Endothelial cell of hepatic sinusoid (primary cell): ENCODE data around the gene PCSK2.

Experiments
- in situ Hi-C: cut with HindIII; loops from 2 replicates; pipeline ENCODE4 v1.10.0; 2017; ENCODE audit warnings: low sequenced_read_pairs

PCSK2 gene

DNA sequence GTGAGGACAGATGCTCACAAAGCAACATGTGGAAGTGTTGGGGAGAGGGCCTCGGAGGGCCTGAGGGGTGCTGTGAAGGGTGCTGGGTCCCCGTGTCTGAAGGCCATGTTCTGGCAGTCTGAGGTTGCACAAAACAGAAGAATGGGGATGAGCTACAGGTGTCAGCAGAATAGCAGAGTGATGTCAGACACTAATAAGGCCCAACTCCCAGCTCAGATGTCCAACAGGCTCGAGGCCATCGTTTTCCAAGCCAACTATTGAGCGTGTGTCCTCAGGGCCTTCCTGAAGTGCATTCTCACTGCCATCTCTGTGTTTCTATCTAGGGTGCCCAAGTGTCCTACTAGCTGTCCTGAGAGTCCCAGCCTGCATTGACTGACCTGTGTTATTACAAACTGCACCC lies 296.5 kb downstream of the PCSK2 start:
- in situ Hi-C loops = loop anchor here (5.0 kb wide), 1 partner anchor 434 kb away; no protein-coding TSS in a partner anchor

DNA sequence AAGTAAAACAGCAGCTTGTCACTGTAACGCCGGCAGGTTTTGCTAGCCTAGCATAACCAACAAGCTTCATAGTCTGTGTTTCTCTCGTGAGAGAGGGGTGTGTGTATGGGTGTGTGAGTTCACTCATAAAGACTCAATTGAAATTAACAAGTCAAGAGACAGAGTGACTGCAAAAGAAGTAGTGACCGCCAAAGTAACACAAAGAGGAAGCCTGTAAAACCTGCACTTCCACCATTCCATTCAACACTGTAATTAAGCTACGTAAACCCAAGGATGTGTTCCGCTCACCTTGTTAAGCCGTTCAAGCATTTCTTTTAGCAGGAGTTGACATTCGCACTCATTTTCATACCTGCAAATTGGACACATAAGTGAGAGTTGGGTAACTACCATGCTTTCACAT lies 297.7 kb downstream of the PCSK2 start:
- in situ Hi-C loops = loop anchor here (5.0 kb wide), 1 partner anchor 433 kb away; no protein-coding TSS in a partner anchor

- in situ Hi-C loops = no loop called here
Measured at GRCh38 chr20:17525132-17525531, 298.3 kb downstream of the PCSK2 start.

- in situ Hi-C loops = no loop called here
Measured at GRCh38 chr20:17525650-17526049, 298.8 kb downstream of the PCSK2 start.

DNA sequence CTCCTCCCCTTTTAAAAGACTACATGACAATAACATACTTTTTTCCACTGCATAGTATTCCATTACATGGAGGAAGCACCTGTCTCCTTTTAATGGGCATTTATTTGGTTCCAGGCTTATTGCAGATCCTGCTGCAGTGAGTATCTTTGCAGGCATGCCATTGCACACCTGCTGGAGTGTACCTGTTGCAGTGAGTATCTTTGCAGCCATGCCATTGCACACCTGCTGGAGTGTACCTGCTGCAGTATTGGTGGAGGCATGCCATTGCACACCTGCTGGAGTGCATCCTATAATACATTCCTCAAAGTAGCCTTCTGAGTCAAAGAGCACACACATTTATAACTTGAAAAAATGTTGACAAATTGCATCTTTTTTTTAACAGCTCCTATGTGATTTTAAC lies 302.7 kb downstream of the PCSK2 start:
- in situ Hi-C loops = no loop called here

DNA sequence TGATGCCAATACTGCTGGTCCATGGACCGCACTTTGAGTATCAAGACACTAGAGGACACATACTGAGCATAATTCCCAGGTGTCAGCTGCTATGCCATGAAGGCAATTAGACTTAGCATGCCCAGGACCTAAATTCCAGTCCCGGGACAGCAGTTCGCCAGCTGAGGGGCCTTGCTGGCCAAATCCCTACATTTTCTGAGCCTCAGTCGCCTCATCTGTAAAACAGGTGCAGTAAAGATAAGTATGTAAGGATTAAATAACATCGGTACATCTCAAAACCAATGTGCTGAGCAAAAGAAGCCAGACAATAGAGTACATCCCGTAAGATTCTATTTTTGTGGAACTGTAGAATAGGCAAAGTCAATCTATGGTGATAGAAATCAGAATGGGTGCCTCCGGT lies 303.3 kb downstream of the PCSK2 start:
- in situ Hi-C loops = loop anchor here (5.0 kb wide), 1 partner anchor 42 kb away; the partner anchor contains the start of gene DSTN

GRCh38 chr20:17530716-17531664 lies 304.1 kb downstream of the PCSK2 start, which contains the start of gene BFSP1:
BFSP1 (minus strand) TSS chr20:17531379; CDS start chr20:17531329, 50 bp downstream.
- in situ Hi-C loops = loop anchor here (5.0 kb wide), 1 partner anchor 41 kb away; the partner anchor contains the start of gene DSTN

DNA sequence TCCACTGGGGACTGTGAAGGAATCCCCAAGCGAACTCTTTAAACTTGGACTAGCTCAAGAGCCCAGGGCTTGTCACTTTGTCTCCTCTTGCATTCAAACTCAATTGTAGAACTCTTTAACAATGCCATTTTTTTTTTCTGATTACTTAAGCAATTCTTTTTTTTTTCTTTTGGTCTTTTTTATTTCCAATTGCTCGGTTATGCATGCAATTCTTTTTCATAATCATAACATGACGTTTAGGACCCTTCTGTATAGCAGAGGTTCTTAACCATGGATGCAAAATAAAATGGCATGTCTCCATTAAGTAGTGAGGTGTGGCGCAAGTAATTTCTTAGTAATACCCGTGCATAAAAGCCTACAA lies 304.8 kb downstream of the PCSK2 start:
- in situ Hi-C loops = loop anchor here (5.0 kb wide), 1 partner anchor 41 kb away; the partner anchor contains the start of gene DSTN

DNA sequence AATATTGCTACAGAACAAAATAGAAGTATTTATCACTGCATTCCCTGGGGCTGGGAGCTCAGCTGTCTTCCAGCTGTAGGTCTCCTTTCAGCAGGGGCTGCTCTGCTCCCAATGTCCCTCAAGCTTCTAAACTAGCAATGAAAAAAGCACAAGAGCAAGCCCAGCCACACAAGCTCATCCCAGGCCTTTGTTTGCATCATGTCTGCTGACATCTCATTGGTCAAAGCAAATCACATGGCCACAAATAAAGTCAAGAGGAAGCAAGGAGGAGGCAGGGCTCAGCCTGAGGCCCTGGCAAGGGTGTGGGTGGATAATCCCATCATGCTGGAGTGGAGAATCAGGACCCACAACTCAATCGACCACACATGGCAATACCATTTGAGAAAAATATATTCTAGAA lies 306.6 kb downstream of the PCSK2 start:
- in situ Hi-C loops = loop anchor here (5.0 kb wide), 1 partner anchor 39 kb away; the partner anchor contains the start of gene DSTN

DNA sequence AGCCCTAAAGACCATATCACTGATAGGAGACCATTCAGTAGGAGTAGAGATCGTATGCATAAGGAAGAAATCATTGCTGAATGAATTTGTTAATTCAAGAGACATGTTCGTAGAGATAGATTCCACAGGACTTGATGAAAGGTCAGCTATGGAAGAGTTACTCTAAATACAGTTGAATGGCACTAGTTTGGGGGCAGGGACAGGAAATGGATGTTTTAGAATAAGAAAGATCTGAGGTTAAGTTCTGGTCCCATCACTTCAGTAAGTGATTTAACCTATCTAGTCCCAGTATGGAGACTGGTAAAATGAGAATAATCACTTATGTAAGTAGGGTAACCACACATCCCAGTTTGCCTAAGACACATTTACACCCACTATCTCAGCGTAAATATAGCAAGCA lies 307.2 kb downstream of the PCSK2 start:
- in situ Hi-C loops = loop anchor here (5.0 kb wide), 1 partner anchor 38 kb away; the partner anchor contains the start of gene DSTN
